Measurements from ENCODE around the gene BCAM. TPM values are rescaled to one million over a fixed set of nuclear protein-coding genes. Genes with fewer than 3 reads are reported as not detected.

BCAM gene
- total and polyA plus RNA-seq, 2 of the 4 experiments (the other 2 are of a cell fraction): 2.3 to 35.7 TPM

- dilution Hi-C loops (cut with HindIII; ENCODE audit: low sequenced_read_pairs, unreplicated experiment): no loop called here
Measured at GRCh38 chr19:44812142-44812718, 3.3 kb downstream of the BCAM start.

More at GRCh38 chr19:44812142-44812718, 3.3 kb downstream of the BCAM start:
- Histone ChIP-seq H2BK20ac (ENCODE audit: low read depth, low read length) (no peak overlapping the region), H4K8ac (ENCODE audit: low read depth in 2 of 2, low read length in 2 of 2) (no peak overlapping the region), H3K14ac (replicated peaks; ENCODE audit: low read depth, low read length) (no peak overlapping the region), H3K56ac (ENCODE audit: extremely low read depth, insufficient read depth, low read length) (no peak overlapping the region), H2AFZ (replicated peaks; ENCODE audit: low read length, poor library complexity) (no peak overlapping the region), H3K9me3 (ENCODE audit: control insufficient read depth, insufficient read depth, low read length) (no peaks in the 10 kb centered on the region), H3K4me2 (ENCODE audit: low read depth, low read length) (no peak overlapping the region), H2AK5ac (ENCODE audit: low read depth, low read length) (no peak overlapping the region), H2AK9ac (replicated peaks; ENCODE audit: low read depth, low read length, poor library complexity) (no peak overlapping the region), H4K5ac (ENCODE audit: low read depth, low read length) (no peak overlapping the region), H3K4me3 (ENCODE audit: insufficient read depth, low read depth, low read length) (no peak overlapping the region), H3K27me3 (ENCODE audit: control insufficient read depth, insufficient read depth, low read length) (no peaks in the 10 kb centered on the region), H2BK15ac (ENCODE audit: low read depth, low read length) (no peak overlapping the region), H4K91ac (ENCODE audit: insufficient read depth, low read depth, low read length) (no peak overlapping the region), H3K23ac (ENCODE audit: low read depth, low read length) (no peak overlapping the region), H3K9ac (ENCODE audit: low read depth, low read length) (no peak overlapping the region), H3K36me3 (ENCODE audit: control insufficient read depth, insufficient read depth, low read length) (peaks cover 16% of the 10 kb centered on the region), H3K18ac (ENCODE audit: low read depth, low read length) (no peak overlapping the region), H3K79me1 (ENCODE audit: low read depth in 1 of 2, low read length in 2 of 2) (peaks cover 5 to 9% of the 10 kb centered on the region in 2 experiments; a peak in 2 of 4 replicates), H2BK120ac (ENCODE audit: low read depth, low read length) (no peak overlapping the region), H4K20me1 (ENCODE audit: insufficient read depth, low read length) (no peaks in the 10 kb centered on the region), H3K27ac (ENCODE audit: insufficient read depth, low read length) (no peak overlapping the region), H3K4ac (ENCODE audit: low read depth, low read length) (no peak overlapping the region), H3K9me1 (ENCODE audit: insufficient read depth, low read length) (no peaks in the 10 kb centered on the region), H2BK5ac (ENCODE audit: low read depth, low read length, poor library complexity, severe bottlenecking) (no peak overlapping the region), H3K4me1 (ENCODE audit: control insufficient read depth, insufficient read depth, low read length) (peaks cover 15% of the 10 kb centered on the region)
- 87% methylated on average over 13 of the region's 28 CpGs; no CpG with 5 or more reads in 1 of the 2 experiments for WGBS, 2 experiments (ENCODE audit: extremely low coverage in 2 of 2, insufficient read length in 1 of 2)
- ChIA-PET POLR2A (ENCODE audit: unreplicated experiment) (interaction anchor here (0.7 kb wide), 1 partner anchor 17 kb away, joined by 3 read pairs; no protein-coding TSS in a partner anchor), CTCF (no interaction called here)
- in situ Hi-C loops (cut with MboI; ENCODE audit: low sequenced_read_pairs): no loop called here
- BruUV-seq (replicated peaks): no TSS peak
- ATAC-seq (ENCODE audit: low read depth): no peak
- intact Hi-C loops (cut with micrococcal nuclease): no loop called here
- no peak for TF ChIP-seq POLR2A (IDR thresholded peaks at IDR 0.05; ENCODE audit: low read depth, low read length)
- no peak for TF ChIP-seq CTCF (conservative IDR thresholded peaks at IDR 0.05; ENCODE audit: low read depth, low read length)
- TF ChIP-seq CHD1 (IDR thresholded peaks at IDR 0.05; ENCODE audit: low read depth, low read length): no peak
- no peak for TF ChIP-seq RCOR1 (IDR thresholded peaks at IDR 0.05; ENCODE audit: insufficient replicate concordance, low read length)
- TF ChIP-seq MAFK (IDR thresholded peaks at IDR 0.05; ENCODE audit: low read depth, low read length): no peak
- no peak for TF ChIP-seq SMC3 (IDR thresholded peaks at IDR 0.05; ENCODE audit: low read depth, low read length)
- no peak for TF ChIP-seq CEBPB (IDR thresholded peaks at IDR 0.05; ENCODE audit: low read depth, low read length)
- TF ChIP-seq RAD21 (IDR thresholded peaks at IDR 0.05; ENCODE audit: low read length): no peak
- TF ChIP-seq FOS (IDR thresholded peaks at IDR 0.05; ENCODE audit: low read depth, low read length): no peak
- no peak for TF ChIP-seq BHLHE40 (IDR thresholded peaks at IDR 0.05; ENCODE audit: low read depth, low read length)
- DNase-seq: no peak
